Vagina (tissue), 2 donors: ENCODE data around the gene WNK2.

Experiments
- POLR2AphosphoS5 ChIP-seq, 2 donors: sonication (generic); formaldehyde crosslinking; IDR thresholded peaks; one replicate each; pipeline ENCODE4 v1.9.0; 2017; ENCODE audit warnings: antibody characterized with exemption in 2 of 2, mild to moderate bottlenecking in 2 of 2, low read depth in 1 of 2; ENCODE audit not compliant: insufficient read depth in 1 of 2
- TF ChIP-seq, protein P1 (sequence below), 3 experiments: fragments of 450-650 bp in 2 of 3; fragments of 200-600 bp in 1 of 3; sonication (generic) in 1 of 3; IDR thresholded peaks; one replicate each; pipeline ENCODE4 v1.5.1; 2017 to 2019; ENCODE audit warnings: antibody characterized with exemption in 3 of 3, mild to moderate bottlenecking in 2 of 3, moderate library complexity in 2 of 3

DNA sequence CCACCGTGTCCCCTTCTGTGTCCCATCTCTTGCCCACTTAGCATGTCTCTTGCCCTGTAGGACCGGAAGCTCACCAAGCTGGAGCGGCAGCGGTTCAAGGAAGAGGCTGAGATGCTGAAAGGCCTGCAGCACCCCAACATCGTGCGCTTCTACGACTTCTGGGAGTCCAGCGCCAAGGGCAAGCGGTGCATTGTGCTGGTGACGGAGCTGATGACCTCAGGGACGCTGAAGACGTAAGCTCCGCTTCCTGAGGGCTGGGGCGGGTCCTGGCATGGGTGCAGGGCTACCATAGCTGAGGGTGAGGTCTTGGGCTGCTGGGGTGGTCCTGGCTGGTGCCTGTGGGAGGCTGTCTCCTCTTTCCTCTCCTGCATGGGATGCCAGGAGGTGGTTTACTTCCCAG is 45.7 kb downstream of the WNK2 start:
- no peak for TF ChIP-seq POLR2AphosphoS5 (IDR thresholded peaks at IDR 0.05; ENCODE audit: insufficient read depth in 1 of 2, low read depth in 1 of 2)
- TF ChIP-seq, protein P1, sequence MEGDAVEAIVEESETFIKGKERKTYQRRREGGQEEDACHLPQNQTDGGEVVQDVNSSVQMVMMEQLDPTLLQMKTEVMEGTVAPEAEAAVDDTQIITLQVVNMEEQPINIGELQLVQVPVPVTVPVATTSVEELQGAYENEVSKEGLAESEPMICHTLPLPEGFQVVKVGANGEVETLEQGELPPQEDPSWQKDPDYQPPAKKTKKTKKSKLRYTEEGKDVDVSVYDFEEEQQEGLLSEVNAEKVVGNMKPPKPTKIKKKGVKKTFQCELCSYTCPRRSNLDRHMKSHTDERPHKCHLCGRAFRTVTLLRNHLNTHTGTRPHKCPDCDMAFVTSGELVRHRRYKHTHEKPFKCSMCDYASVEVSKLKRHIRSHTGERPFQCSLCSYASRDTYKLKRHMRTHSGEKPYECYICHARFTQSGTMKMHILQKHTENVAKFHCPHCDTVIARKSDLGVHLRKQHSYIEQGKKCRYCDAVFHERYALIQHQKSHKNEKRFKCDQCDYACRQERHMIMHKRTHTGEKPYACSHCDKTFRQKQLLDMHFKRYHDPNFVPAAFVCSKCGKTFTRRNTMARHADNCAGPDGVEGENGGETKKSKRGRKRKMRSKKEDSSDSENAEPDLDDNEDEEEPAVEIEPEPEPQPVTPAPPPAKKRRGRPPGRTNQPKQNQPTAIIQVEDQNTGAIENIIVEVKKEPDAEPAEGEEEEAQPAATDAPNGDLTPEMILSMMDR (IDR thresholded peaks at IDR 0.05) = no peak
